ENCODE results near the gene FBXO46.

- TF ChIP-seq CTCF (IDR thresholded peaks at IDR 0.05), result no peak
- no peak for TF ChIP-seq POLR2A (IDR thresholded peaks at IDR 0.05)
Observed at GRCh38 chr19:45682117-45682516, 48.6 kb downstream of the FBXO46 start.

All from Peyer's patch (tissue), 4 donors.